Measurements from ENCODE around the gene ARHGAP15. TPM values are rescaled to one million over a fixed set of nuclear protein-coding genes. Genes with fewer than 3 reads are reported as not detected.

The ARHGAP15 gene
- total and polyA plus RNA-seq, 4 donors: 3.8 to 17.9 (median 13.2) TPM

GRCh38 chr2:143679617-143680016 is 550.4 kb downstream of the ARHGAP15 start:
- TF ChIP-seq, protein P1, sequence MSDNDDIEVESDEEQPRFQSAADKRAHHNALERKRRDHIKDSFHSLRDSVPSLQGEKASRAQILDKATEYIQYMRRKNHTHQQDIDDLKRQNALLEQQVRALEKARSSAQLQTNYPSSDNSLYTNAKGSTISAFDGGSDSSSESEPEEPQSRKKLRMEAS (IDR thresholded peaks at IDR 0.05): no peak
- TF ChIP-seq, protein P2, sequence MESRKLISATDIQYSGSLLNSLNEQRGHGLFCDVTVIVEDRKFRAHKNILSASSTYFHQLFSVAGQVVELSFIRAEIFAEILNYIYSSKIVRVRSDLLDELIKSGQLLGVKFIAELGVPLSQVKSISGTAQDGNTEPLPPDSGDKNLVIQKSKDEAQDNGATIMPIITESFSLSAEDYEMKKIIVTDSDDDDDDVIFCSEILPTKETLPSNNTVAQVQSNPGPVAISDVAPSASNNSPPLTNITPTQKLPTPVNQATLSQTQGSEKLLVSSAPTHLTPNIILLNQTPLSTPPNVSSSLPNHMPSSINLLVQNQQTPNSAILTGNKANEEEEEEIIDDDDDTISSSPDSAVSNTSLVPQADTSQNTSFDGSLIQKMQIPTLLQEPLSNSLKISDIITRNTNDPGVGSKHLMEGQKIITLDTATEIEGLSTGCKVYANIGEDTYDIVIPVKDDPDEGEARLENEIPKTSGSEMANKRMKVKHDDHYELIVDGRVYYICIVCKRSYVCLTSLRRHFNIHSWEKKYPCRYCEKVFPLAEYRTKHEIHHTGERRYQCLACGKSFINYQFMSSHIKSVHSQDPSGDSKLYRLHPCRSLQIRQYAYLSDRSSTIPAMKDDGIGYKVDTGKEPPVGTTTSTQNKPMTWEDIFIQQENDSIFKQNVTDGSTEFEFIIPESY (IDR thresholded peaks at IDR 0.05): no peak
- TF ChIP-seq EGR1 (IDR thresholded peaks at IDR 0.05; ENCODE audit: low read depth in 2 of 2): no peak
- H3K4me1 ChIP-seq (ENCODE audit: control insufficient read depth in 4 of 4, insufficient read depth in 4 of 4, low read length in 3 of 4): no peaks in the 10 kb centered on the region
- no peaks in the 10 kb centered on the region for H3K9me3 ChIP-seq (ENCODE audit: control insufficient read depth in 4 of 4, low read length in 3 of 4)
- H3K27ac ChIP-seq (ENCODE audit: low read depth in 1 of 2, low read length in 2 of 2): no peak overlapping the region
- no peaks in the 10 kb centered on the region for H3K36me3 ChIP-seq (ENCODE audit: control insufficient read depth in 4 of 4, insufficient read depth in 3 of 4, low read depth in 1 of 4, low read length in 3 of 4)
- 86% methylated on average over 5 of the region's 5 CpGs for WGBS
- H3K27me3 ChIP-seq (ENCODE audit: control insufficient read depth in 4 of 4, insufficient read depth in 4 of 4, low read length in 3 of 4): no peaks in the 10 kb centered on the region
- no peak for DNase-seq (ENCODE audit: low spot score)
- no peak overlapping the region for H3K4me3 ChIP-seq (ENCODE audit: low read depth in 1 of 3, low read length in 3 of 3)
- H3K9ac ChIP-seq (ENCODE audit: low read depth in 1 of 2, low read length in 2 of 2): no peak overlapping the region

- no peaks in the 10 kb centered on the region for H3K27me3 ChIP-seq (ENCODE audit: control insufficient read depth in 4 of 4, insufficient read depth in 4 of 4, low read length in 3 of 4)
- no peak overlapping the region for H3K9ac ChIP-seq (ENCODE audit: low read depth in 1 of 2, low read length in 2 of 2)
- no peak for DNase-seq (ENCODE audit: low spot score)
- H3K36me3 ChIP-seq (ENCODE audit: control insufficient read depth in 4 of 4, insufficient read depth in 3 of 4, low read depth in 1 of 4, low read length in 3 of 4): no peaks in the 10 kb centered on the region
- H3K4me1 ChIP-seq (ENCODE audit: control insufficient read depth in 4 of 4, insufficient read depth in 4 of 4, low read length in 3 of 4): no peaks in the 10 kb centered on the region
- no peak overlapping the region for H3K27ac ChIP-seq (ENCODE audit: low read depth in 1 of 2, low read length in 2 of 2)
- 79% methylated on average over 3 of the region's 3 CpGs for WGBS
- H3K4me3 ChIP-seq (ENCODE audit: low read depth in 1 of 3, low read length in 3 of 3): no peak overlapping the region
- no peaks in the 10 kb centered on the region for H3K9me3 ChIP-seq (ENCODE audit: control insufficient read depth in 4 of 4, low read length in 3 of 4)
- no peak for TF ChIP-seq YY1 (IDR thresholded peaks at IDR 0.05)
- TF ChIP-seq REST (IDR thresholded peaks at IDR 0.05): no peak
- no peak for TF ChIP-seq FOXA2 (IDR thresholded peaks at IDR 0.05)
- no peak for TF ChIP-seq HNF4A (conservative IDR thresholded peaks at IDR 0.05)
- TF ChIP-seq EGR1 (IDR thresholded peaks at IDR 0.05; ENCODE audit: low read depth in 2 of 2): no peak
- TF ChIP-seq HNF4G (IDR thresholded peaks at IDR 0.05): no peak
- TF ChIP-seq, protein P1 (IDR thresholded peaks at IDR 0.05): no peak
- TF ChIP-seq, protein P2 (IDR thresholded peaks at IDR 0.05): no peak
Measured at GRCh38 chr2:143680885-143681405, 551.7 kb downstream of the ARHGAP15 start.

All from liver (tissue), 9 donors.